Right lobe of liver (tissue), 4 donors: ENCODE data around the gene TCEANC2.

ENCODE experiments used
- CTCF ChIP-seq, 4 donors: fragments of 200-600 bp in 3 of 4; fragments of 450-650 bp in 1 of 4; IDR thresholded peaks; one replicate each; pipeline versions ENCODE4 v1.5.1 to v1.8.0; 2016 to 2022; ENCODE audit warnings: antibody characterized with exemption in 4 of 4, mild to moderate bottlenecking in 2 of 4
- POLR2A ChIP-seq: fragments of 450-650 bp; IDR thresholded peaks from one replicate; pipeline ENCODE4 v1.6.1; 2017; ENCODE audit warnings: antibody characterized with exemption, mild to moderate bottlenecking
- donor health status: DM: no; HTN: no; CAD: no.
- donor health status: DM: no; HTN: no; CAD: no.
- donor health status: DM: no; HTN: yes; CAD: no.

- TF ChIP-seq CTCF (IDR thresholded peaks at IDR 0.05) (no peak), POLR2A (no peak)
Measured at GRCh38 chr1:54127594-54128300, 74.3 kb downstream of the TCEANC2 start.
